DND-41 (cell line): ENCODE data around the gene SLC28A3.

ENCODE experiments used
- EZH2 ChIP-seq: IDR thresholded peaks from 3 replicates; pipeline ENCODE4 v1.6.1; 2012; ENCODE audit warnings: borderline replicate concordance, low read depth, mild to moderate bottlenecking, moderate library complexity, low read length, inconsistent platforms; ENCODE audit not compliant: severe bottlenecking
- TF ChIP-seq, protein P1 (sequence below): IDR thresholded peaks from 2 replicates; pipeline ENCODE4 v1.5.1; 2012; ENCODE audit warnings: borderline replicate concordance, low read length, moderate library complexity, mild to moderate bottlenecking; ENCODE audit not compliant: poor library complexity, severe bottlenecking; ENCODE audit errors: extremely low read depth

DNA sequence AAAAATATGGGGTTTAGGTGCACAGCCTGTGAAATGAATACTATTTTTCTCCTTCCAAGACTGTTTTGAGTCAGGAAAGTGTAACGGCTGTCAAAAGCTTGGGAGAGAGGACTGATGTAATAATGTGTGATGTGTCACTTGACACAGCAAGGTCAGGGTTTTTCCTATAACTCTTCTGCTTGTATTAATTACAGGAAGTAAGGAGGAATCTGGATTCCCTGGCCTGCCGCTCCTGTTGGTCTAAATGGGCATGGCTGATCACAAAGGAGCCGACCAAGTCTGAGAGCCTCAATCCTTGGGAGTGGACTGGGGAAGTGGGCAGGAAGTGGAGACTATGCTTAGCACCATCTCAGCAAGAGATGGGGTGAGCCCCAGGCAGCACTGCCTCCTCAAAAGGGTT, 16.7 kb upstream of the SLC28A3 start:
- TF ChIP-seq, protein P1, sequence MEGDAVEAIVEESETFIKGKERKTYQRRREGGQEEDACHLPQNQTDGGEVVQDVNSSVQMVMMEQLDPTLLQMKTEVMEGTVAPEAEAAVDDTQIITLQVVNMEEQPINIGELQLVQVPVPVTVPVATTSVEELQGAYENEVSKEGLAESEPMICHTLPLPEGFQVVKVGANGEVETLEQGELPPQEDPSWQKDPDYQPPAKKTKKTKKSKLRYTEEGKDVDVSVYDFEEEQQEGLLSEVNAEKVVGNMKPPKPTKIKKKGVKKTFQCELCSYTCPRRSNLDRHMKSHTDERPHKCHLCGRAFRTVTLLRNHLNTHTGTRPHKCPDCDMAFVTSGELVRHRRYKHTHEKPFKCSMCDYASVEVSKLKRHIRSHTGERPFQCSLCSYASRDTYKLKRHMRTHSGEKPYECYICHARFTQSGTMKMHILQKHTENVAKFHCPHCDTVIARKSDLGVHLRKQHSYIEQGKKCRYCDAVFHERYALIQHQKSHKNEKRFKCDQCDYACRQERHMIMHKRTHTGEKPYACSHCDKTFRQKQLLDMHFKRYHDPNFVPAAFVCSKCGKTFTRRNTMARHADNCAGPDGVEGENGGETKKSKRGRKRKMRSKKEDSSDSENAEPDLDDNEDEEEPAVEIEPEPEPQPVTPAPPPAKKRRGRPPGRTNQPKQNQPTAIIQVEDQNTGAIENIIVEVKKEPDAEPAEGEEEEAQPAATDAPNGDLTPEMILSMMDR: no peak
- no peak for TF ChIP-seq EZH2
